Measurements from ENCODE around the gene GAA. TPM values are rescaled to one million over a fixed set of nuclear protein-coding genes. Genes with fewer than 3 reads are reported as not detected.

Gene GAA
- 10 to 100 TPM; 48.1 to 71.7 (median 67.8) TPM for total RNA-seq

GRCh38 chr17:80101011-80101945, at the start of gene GAA:
TSS of gene GAA (plus strand) at chr17:80101581. CDS start at chr17:80104587, 3,006 bp downstream.
- DNase-seq (ENCODE audit: low spot score in 2 of 2), result peak; percentile 44 to 97
- intact Hi-C loops (cut with DNase I; ENCODE audit: low total_unique reads), result no loop called here
- TF ChIP-seq CTCF (IDR thresholded peaks at IDR 0.05), result no peak
- no peak for TF ChIP-seq POLR2A (IDR thresholded peaks at IDR 0.05)
- H3K4me3 ChIP-seq (ENCODE audit: low read depth, poor library complexity, severe bottlenecking), result peak within 1 kb of the TSS; percentile 57
- 0 to 1% methylated on average over 28 to 34 of the region's 114 CpGs for WGBS, 2 donors

- H3K4me3 ChIP-seq (ENCODE audit: low read depth, poor library complexity, severe bottlenecking), result no peak overlapping the region
- WGBS, 2 donors, result 87 to 98% methylated on average over 11 of the region's 11 CpGs
- intact Hi-C loops (cut with DNase I; ENCODE audit: low total_unique reads), result no loop called here
- no peak for DNase-seq (ENCODE audit: low spot score in 2 of 2)
- TF ChIP-seq POLR2A (IDR thresholded peaks at IDR 0.05) (no peak), CTCF (IDR thresholded peaks at IDR 0.05) (no peak)
These were observed 49.7 kb upstream of the GAA start for GRCh38 chr17:80051681-80052080.

GRCh38 chr17:80053102-80053501, 48.3 kb upstream of the GAA start:
- WGBS, 2 donors, result 90% methylated on average over 10 of the region's 10 CpGs
- no peak for TF ChIP-seq CTCF (IDR thresholded peaks at IDR 0.05)
- TF ChIP-seq POLR2A (IDR thresholded peaks at IDR 0.05), result no peak
- intact Hi-C loops (cut with DNase I; ENCODE audit: low total_unique reads), result no loop called here
- no peak overlapping the region for H3K4me3 ChIP-seq (ENCODE audit: low read depth, poor library complexity, severe bottlenecking)
- DNase-seq (ENCODE audit: low spot score in 2 of 2), result no peak

- 91 to 92% methylated on average over 9 of the region's 9 CpGs for WGBS, 2 donors
- no peak overlapping the region for H3K4me3 ChIP-seq (ENCODE audit: low read depth, poor library complexity, severe bottlenecking)
- intact Hi-C loops (cut with DNase I; ENCODE audit: low total_unique reads), result no loop called here
- DNase-seq (ENCODE audit: low spot score in 2 of 2), result no peak
- TF ChIP-seq POLR2A (IDR thresholded peaks at IDR 0.05), result no peak
- no peak for TF ChIP-seq CTCF (IDR thresholded peaks at IDR 0.05)
These were observed 45.8 kb upstream of the GAA start for GRCh38 chr17:80055597-80055996.

- H3K4me3 ChIP-seq (ENCODE audit: low read depth, poor library complexity, severe bottlenecking), result no peak overlapping the region
- TF ChIP-seq CTCF (IDR thresholded peaks at IDR 0.05), result no peak
- no peak for TF ChIP-seq POLR2A (IDR thresholded peaks at IDR 0.05)
- no peak for DNase-seq (ENCODE audit: low spot score in 2 of 2)
- intact Hi-C loops (cut with DNase I; ENCODE audit: low total_unique reads), result no loop called here
- 93 to 94% methylated on average over 28 of the region's 28 CpGs for WGBS, 2 donors
These were observed 42.9 kb upstream of the GAA start for GRCh38 chr17:80058311-80058955.
